Activated CD8-positive, alpha-beta memory T cell treated with anti-CD3 and anti-CD28 coated beads, Interleukin-2, amount 50 U/mL, for 4 hours (primary cell): ENCODE data around the gene C1RL.
"Not testable (repeated sequence)": the region's sequence is repeated elsewhere in the genome, so short reads cannot be mapped to it uniquely, and the experiment has no call there.

Source experiments
- DNase-seq: peaks from one replicate; pipeline ENCODE4 v3.0.0-alpha.2; 2020

Gene C1RL

DNA sequence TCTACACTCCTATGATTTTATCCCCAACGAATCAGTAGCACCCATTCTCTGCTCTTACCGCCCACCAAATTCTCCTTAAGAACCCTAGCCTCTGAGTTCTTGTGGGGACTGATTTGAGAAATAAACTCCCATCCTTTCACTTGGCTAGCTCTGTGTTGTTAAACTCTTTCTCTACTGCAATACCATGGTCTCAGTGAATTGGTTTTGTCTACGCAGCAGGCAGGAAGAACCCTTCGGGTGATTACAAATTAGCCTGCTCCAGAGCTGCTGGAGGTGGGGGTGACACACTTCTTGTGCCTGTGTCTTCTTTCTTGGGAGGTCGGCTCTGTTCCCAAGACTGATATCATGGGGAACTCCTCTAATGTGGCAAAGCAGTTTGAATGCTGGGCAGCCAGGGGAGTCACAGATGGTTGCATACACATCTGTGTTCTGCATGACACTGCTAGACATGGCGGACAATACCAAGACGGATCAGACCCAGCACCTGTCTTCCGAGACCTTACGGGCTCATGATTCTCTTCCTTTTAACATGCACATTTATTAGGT, 50.1 kb downstream of the C1RL start:
- no peak for DNase-seq

DNA sequence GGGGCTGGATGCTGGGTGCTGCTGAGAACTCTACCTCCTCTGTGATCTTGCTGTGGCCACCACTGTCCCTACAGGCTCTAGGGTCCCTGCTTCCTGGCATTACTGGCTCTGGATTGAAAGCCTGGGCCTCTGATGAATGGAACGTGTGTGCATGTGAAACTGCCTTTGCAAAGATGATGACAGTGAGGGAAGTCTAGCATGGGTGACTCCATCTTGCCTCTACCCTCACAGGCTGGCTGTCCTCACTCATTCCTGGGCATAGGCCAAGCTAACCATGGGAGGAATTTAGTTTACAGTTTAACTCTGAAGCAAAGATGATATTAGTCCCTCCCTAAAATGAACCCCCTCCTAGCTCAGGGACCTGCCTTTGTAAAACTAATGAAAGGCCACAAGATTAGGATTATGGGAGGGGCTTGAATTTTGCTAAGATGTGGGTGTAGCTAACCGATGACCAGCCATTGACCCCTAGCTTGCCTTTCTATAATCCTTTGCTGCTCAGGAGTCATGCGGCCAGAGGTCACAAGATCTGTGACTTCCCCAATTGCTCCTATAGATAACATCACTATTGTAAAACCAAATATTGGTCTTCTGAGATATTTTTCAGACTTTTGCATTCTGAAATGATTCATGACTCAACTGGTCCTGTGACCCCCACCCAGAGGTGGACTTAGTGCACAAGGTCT, 50.7 kb downstream of the C1RL start:
- DNase-seq, result no peak

DNA sequence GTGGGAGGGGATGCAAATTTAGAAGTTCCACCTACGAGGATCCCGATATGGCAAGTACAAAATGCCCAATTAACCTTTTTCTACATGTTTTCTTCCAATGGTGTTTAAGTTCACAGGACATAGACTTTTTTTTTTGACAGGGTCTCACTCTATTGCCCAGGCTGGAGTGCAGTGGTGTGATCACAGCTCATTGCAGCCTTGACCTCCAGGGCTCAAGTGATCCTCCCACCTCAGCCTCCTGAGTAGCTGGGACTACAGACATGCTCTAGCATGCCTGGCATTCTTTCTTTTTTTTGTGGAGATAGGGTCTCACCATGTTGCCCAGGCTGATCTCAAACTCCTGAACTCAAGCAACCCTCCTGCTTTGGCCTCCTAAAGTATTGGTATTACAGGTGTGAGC, 53.3 kb downstream of the C1RL start:
- DNase-seq, result not testable (repeated sequence)

DNA sequence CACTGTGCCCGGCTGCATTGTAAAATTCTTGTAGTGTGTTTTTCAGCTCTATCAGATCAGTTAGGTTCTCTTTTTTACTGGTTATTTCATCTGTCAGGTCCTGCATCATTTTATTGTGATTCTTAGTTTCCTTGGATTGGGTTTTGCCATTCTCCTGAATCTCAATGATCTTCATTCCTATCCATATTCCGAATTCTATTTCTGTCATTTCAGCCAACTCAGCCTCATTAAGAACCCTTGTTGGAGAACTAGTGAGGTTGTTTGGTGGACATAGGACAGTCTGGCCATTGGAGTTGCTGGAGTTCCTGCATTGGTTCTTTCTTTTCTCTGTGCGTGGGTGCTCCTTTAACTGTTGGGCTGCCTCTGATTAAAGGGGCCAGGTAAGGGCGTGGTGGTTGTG, 54.1 kb downstream of the C1RL start:
- no peak for DNase-seq

DNA sequence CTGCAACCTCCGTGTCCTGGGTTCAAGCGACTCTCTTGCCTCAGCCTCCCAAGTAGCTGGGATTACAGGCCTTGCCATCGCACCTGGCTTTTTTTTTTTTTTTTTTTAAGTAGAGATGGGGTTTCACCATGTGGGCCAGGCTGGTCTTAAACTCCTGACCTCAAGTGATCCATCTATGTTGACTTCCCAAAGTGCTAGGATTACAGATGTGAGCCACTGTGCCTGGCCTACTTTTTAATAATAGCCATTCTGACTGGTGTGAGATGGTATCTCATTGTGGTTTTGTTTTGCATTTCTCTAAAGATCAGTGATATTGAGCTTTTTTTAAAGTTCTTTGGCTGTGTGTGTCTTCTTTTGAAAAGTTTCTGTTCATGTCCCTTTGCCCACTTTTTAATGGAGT, 59.0 kb downstream of the C1RL start:
- not testable (repeated sequence) for DNase-seq

DNA sequence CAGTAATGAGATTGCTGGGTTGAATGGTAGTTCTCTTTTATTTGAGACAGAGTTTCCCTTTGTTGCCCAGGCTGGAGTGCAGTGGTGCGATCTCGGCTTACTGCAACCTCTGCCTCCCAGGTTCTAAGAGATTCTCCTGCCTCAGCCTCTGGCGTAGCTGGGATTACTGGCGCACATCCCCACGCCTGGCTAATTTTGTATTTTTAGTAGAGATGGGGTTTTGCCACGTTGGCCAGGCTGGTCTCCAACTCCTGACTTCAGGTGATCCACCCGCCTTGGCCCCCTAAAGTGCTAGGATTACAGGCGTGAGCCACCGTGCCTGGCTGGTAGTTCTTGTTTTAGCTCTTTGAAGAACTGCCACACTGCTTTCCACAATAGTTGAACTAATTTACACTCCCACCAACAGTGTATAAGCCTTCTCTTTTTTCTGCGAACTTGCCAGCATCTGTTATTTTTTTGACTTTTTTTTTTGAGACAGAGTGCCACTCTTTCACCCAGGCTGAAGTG, 59.5 kb downstream of the C1RL start:
- DNase-seq, result not testable (repeated sequence)

DNA sequence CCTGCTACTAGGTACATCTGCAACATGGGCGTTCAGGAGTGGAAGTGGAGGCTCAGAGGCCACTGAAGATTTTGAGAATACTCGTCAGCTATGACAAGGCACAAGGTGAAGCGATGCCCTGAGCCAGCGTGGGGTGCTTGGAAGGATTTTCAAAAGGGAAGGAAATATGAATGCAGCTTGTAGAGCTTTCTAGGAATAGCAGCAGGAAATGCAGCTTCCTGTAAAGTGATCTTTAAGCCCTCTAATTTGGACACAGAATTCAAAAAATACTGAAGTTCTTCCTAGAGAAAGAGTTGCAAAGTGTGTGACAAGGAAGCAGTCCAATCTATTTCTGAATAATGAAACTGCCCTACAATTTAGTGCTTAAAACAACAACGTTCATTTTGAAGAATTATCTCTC, 61.7 kb downstream of the C1RL start:
- DNase-seq, result no peak

DNA sequence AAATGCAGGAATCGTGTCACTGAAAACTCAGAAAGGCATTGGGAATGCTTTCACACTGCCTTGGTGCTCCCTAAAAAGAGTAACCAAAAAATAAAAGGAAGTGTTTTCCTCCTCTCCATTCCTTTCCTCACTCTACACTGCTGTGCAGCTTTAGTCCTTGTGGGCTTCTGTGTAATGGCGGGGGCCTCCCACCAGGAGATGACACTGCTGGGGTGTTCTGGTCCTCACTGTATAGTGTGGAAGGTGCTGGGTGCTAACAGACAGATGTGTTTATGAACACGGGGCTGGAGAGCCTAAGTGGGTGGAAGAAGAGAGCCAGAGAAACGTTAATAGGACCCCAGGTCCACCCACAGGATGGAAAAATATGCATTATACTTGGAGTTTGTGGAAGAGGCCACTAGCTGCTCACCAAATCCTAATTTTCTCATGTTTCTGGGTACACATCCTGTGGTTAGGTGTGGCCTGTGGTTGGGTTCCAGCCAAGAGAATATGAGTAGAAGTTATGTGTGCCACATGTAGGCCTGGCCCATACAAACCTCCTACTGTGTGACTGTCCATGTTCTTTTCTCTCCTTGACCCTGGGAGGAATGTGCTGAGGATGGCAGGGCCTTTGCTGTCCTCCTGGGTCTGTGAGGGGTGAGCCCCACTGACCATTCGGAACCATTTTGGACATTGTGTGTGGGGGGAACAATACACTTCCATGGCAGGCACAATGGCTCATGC, 62.5 kb downstream of the C1RL start:
- DNase-seq, result no peak

DNA sequence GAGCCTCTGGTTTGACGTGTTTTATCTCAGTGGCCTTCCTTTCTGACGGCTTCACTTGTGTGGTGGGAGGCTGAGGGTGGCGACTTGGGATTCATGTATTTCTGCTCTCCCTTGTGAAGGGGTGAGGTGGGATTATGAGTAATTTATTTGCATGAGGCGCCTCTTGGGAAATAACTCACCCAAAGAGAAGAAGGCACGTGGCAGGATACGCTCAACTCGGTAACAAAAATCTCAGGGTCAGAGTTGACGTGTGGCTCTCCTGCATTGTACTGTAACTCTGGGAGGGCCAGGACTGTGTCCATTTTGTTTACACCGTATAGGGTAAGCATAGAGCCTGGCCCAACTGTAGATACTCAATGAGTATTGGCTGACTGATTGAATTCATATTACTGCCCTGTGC, 63.1 kb downstream of the C1RL start:
- DNase-seq, result no peak
